ENCODE results near the gene RBM23. TPM values are rescaled to one million over a fixed set of nuclear protein-coding genes. Genes with fewer than 3 reads are reported as not detected.
A peak's percentile ranks its signal among the peaks of the same experiment; 100 is the strongest.

RBM23 gene
- total RNA-seq, 2 donors from 2014 or later, result 77.3 to 88.9 TPM

DNA sequence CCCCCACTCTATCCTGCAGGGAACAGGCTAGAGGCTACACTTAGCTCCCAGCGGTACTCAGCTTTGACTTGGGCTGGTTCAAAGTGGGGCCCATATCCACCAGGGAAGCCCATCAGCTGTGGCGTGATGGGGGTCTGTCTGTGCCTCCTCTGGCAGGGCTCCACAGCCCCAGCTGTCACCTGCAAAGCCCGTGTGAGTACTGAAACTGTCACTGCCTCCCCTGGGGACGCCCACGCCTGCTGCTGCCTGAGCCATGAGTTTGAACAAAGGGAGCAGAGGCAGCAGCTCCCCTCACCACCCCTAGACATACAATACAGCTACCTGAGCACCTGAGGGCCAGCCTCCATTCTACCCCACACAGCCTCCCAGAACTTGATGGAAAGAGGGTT, 31.0 kb downstream of the RBM23 start:
- H3K9me3 ChIP-seq (ENCODE audit: control insufficient read depth, low read length, poor library complexity, severe bottlenecking), result no peaks in the 10 kb centered on the region
- ATAC-seq (no peak), DNase-seq (no peak)
- Mint-ChIP-seq H3K27ac (peak overlapping the region; percentile 91), H3K27me3 (no peaks in the 10 kb centered on the region), H3K4me3 (peak overlapping the region; percentile 93), H3K36me3 (ENCODE audit: low read depth) (peaks cover 5% of the 10 kb centered on the region), H3K4me1 (peaks cover 47% of the 10 kb centered on the region)

DNA sequence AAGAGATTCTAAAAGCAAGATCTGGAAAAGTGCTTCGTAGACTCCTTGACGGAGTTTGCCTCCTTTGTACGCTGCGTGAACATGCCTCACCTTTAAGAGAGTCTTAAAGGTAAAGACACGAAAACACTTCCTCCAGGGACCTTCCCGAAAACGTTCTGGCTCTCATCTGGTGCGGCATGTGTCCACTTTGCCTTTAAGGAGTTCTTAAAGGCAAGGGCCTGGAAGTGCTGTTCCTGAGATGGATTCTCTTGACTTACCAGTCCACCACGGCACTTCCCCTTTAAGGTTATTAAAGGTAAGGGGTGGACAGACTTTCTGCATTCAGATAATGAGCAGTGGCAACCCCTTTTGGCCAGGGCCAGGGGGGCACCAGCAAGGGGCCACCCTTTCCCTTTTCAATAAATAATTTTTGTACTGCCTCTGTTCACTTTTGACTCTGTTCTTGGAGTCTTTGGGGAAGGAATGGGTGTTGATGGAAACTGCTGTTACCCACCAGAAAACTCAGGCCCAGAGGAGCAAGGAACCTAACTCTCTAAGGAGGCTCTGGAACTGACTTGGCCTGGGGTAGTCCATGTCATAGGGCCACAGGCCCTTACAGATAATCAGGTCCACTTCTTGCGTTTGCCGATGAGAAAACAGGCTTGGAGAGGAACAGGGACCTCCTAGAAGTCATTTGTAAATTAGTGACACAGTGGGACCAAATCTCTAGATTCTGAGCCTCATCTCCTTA, 31.5 kb downstream of the RBM23 start:
- H3K36me3 Mint-ChIP-seq (ENCODE audit: low read depth), result peaks cover 5% of the 10 kb centered on the region
- peak overlapping the region; percentile 93 for H3K4me3 Mint-ChIP-seq
- ATAC-seq (peak; percentile 59), DNase-seq (peak in 2 of 3 donors; percentile 10 to 41)
- H3K9me3 ChIP-seq (ENCODE audit: control insufficient read depth, low read length, poor library complexity, severe bottlenecking), result no peaks in the 10 kb centered on the region
- peaks cover 50% of the 10 kb centered on the region for H3K4me1 Mint-ChIP-seq
- H3K27me3 Mint-ChIP-seq, result no peaks in the 10 kb centered on the region
- peak overlapping the region; percentile 91 for H3K27ac Mint-ChIP-seq

DNA sequence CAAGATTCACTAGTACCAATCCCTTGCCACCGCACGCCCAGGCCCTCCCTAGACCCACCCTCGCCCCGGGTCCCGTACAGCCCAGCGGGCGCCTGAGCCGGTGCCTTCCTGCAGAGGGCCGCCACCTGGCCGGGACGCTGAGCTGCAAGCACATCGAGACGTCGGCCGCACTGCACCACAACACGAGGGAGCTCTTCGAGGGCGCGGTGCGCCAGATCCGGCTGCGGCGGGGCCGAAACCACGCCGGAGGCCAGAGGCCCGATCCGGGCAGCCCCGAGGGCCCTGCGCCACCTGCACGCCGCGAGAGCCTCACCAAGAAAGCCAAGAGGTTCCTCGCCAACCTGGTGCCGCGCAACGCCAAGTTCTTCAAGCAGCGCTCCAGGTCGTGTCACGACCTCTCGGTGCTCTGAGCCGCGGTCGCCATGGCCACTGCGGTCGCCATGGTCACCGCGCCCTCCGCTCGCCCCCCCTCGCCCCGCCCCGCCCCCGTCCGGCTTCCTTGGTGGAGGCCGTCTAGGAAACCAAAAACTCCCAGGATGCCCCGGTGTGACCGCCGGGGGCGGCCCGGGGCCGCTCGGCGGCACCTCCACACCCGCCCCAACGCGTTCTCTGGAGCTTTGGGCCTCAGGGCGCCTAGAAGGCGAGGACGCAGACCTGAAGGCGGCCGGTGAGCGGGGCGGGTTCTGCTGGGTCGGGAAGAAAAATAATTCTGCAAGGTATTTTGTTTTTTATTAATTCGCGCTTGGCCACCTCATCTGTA, 32.3 kb downstream of the RBM23 start:
- Mint-ChIP-seq H3K36me3 (ENCODE audit: low read depth) (peaks cover 5% of the 10 kb centered on the region), H3K27ac (peak overlapping the region; percentile 91), H3K4me1 (peaks cover 52% of the 10 kb centered on the region), H3K27me3 (no peaks in the 10 kb centered on the region), H3K4me3 (peak overlapping the region; percentile 93)
- H3K9me3 ChIP-seq (ENCODE audit: control insufficient read depth, low read length, poor library complexity, severe bottlenecking), result no peaks in the 10 kb centered on the region
- DNase-seq (peak; percentile 56 to 76 (median 68)), ATAC-seq (peak; percentile 76)

DNA sequence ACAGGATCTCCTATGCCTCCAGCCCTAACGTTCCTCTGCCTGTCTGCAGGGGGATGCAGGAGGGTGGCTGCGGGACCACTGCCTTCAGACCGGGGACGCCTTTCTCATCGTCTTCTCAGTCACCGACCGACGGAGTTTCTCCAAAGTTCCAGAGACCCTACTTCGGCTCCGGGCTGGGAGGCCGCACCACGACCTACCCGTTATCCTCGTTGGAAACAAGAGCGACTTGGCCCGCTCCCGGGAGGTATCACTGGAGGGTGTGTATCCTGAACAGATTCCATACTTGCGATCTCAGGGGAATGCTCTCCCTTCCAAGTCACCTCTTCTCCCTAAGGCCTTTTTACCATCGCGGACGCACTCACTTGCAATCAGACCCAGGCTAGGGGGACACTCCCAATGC, 33.0 kb downstream of the RBM23 start:
- peaks cover 54% of the 10 kb centered on the region for H3K4me1 Mint-ChIP-seq
- no peak for ATAC-seq
- no peaks in the 10 kb centered on the region for H3K9me3 ChIP-seq (ENCODE audit: control insufficient read depth, low read length, poor library complexity, severe bottlenecking)
- H3K27me3 Mint-ChIP-seq, result no peaks in the 10 kb centered on the region
- H3K27ac Mint-ChIP-seq, result peak overlapping the region; percentile 91
- peak overlapping the region; percentile 93 for H3K4me3 Mint-ChIP-seq
- H3K36me3 Mint-ChIP-seq (ENCODE audit: low read depth), result peaks cover 5% of the 10 kb centered on the region
- DNase-seq, result no peak

DNA sequence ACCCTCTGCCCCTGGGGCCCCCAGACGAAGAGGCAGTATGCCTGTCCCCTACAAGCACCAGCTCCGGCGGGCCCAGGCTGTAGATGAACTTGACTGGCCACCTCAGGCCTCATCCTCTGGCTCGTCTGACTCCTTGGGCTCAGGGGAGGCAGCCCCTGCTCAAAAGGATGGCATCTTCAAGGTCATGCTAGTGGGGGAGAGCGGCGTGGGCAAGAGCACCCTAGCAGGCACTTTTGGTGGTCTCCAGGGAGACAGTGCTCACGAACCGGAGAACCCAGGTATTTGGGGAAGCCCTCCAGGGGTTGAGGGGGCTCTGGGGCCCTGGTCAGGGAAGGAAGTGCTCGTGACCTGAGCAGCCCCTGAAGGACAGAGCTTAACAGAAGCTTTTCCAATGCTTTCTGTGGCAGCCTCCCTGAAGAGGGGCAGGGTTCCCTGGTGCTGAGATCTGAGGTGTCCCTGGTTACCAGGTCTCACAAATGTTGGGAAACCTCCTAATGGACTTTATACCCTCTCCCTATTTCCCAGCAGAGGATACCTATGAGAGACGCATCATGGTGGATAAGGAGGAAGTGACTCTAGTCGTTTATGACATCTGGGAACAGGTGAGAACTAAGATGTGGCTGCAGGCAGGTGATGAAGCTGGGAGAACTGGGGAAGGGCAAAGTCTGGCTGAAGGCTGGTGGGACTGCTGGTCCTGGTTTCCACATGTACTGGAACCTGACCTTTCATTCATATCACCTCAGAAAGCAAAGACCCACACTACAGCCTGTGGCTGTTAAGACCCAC, 34.0 kb downstream of the RBM23 start:
- Mint-ChIP-seq H3K27ac (peak overlapping the region; percentile 91), H3K4me3 (peak overlapping the region; percentile 19), H3K36me3 (ENCODE audit: low read depth) (peaks cover under 1% of the 10 kb centered on the region), H3K4me1 (peaks cover 48% of the 10 kb centered on the region), H3K27me3 (no peaks in the 10 kb centered on the region)
- no peak for DNase-seq
- H3K9me3 ChIP-seq (ENCODE audit: control insufficient read depth, low read length, poor library complexity, severe bottlenecking), result no peaks in the 10 kb centered on the region
- ATAC-seq, result no peak

DNA sequence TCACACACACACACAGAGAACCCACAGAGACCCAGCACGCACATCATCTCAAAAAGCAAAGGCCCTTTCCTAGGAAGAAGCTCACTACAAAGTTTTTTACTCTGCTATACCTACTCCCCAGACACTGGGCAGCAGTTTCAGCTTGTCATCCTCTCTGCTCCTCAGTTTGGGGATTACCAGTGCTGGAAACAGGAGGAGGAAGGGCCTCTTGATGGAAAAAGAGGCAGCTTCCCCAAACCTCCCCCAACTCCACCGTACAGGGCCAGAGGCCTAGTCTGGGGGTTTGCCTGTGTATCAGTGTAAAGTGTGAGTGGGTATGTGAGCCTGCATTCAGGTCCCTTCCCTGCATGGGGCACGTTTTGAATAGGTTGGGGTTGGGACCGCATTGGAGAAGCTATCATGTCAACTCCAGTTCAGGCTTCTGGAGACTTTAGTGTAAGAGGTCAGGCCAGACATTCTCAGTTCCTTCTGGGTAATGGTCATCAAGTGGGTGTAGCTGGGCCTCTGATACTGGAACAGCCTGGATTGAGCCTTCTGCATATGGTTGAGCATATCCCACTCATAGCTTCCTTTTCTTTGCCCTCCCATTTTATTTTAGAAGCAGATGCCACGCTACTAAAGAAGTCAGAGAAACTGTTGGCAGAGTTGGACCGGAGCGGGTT, 34.7 kb downstream of the RBM23 start:
- H3K9me3 ChIP-seq (ENCODE audit: control insufficient read depth, low read length, poor library complexity, severe bottlenecking), result no peaks in the 10 kb centered on the region
- Mint-ChIP-seq H3K27ac (peak overlapping the region; percentile 91), H3K4me1 (peaks cover 45% of the 10 kb centered on the region), H3K4me3 (no peak overlapping the region), H3K27me3 (no peaks in the 10 kb centered on the region), H3K36me3 (ENCODE audit: low read depth) (peaks cover 3% of the 10 kb centered on the region)
- ATAC-seq, result no peak
- DNase-seq, result no peak

DNA sequence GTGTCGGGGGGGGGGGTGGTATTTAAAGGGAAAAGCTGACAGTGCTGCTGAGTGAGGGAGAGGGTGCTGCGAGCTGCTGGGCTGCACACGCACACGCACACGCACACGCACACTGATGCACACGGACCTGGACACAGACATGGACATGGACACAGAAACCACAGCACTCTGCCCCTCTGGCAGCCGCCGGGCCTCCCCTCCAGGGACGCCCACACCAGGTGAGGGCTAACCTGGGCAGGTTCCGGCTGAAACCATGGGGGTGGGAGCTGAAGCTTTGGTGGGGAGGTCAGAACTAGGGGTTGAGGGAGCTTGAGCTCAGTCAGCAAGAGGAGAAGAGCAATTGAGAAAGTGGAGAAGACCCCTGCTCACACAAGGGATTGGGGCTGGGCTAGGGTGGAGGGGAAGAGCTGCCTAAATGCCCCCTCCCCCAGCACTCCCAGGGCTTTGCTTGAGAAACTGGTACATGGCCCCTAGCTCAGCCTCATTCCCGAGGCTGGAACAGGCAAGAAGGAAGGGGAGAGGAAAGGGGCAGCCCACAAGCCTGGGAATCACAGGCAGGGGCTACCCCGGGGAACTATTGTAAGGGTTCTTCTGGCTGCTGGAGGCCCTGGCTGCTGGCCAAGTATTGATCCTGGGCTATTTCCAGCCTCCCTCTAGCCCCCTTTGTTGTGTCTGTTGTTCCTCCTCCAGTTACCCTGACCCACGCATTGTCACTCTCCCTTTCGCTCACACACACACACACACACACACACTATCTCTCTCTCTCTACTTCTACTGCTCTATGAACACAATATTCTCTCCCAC, 35.6 kb downstream of the RBM23 start, which contains the start of gene REM2:
REM2 (plus strand) TSS at position 50 of the 804 bp plus-strand sequence; CDS start at position 116, 66 bp downstream.
- no peak for DNase-seq
- ATAC-seq, result no peak

DNA sequence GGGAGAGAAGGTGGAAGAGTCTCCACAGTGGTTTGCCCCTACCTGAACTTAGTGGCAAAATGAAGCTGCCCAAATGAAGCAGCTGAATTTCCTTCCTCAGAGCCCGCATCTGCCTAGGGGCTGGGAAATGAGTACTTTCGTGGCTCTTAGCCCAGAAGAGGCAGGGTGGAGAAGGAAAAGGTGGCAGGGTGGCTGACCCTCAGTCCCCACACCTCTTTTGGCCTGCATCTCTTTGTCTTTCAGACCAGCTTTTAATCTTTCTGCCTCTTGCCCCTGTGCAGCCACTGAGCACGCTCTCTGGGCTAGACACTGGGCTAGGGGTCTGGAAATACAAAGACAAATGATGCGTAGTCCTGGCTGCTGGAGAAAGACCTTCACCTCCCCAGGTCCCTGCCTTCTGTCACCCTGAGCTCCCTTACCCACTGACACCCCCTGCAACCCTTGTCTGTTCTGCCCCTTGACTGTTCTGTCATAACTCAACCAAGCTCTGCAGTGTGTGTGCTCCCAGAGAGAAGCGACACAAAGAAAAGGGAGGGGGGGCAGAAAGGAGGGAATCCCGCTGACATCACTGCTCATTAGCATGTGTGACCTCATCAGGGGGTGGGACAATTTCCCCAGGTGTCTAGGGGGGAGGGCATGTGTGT, 36.3 kb downstream of the RBM23 start:
- DNase-seq (peak in 1 of 3 donors; percentile 20), ATAC-seq (no peak)
- H3K27ac Mint-ChIP-seq, result peak overlapping the region; percentile 67
- peaks cover 45% of the 10 kb centered on the region for H3K4me1 Mint-ChIP-seq
- H3K27me3 Mint-ChIP-seq, result no peaks in the 10 kb centered on the region
- H3K9me3 ChIP-seq (ENCODE audit: control insufficient read depth, low read length, poor library complexity, severe bottlenecking), result no peaks in the 10 kb centered on the region
- peaks cover 5% of the 10 kb centered on the region for H3K36me3 Mint-ChIP-seq (ENCODE audit: low read depth)
- H3K4me3 Mint-ChIP-seq, result no peak overlapping the region

More for the DNA sequence above, 35.6 kb downstream of the RBM23 start, which contains the start of gene REM2:
- peaks cover 46% of the 10 kb centered on the region for H3K4me1 Mint-ChIP-seq
- no peak within 1 kb of the TSS for H3K4me3 Mint-ChIP-seq
- H3K27me3 Mint-ChIP-seq, result no peaks in the 10 kb centered on the region
- no peaks in the 10 kb centered on the region for H3K9me3 ChIP-seq (ENCODE audit: control insufficient read depth, low read length, poor library complexity, severe bottlenecking)
- H3K36me3 Mint-ChIP-seq (ENCODE audit: low read depth), result peaks cover 3% of the 10 kb centered on the region
- H3K27ac Mint-ChIP-seq, result peak within 1 kb of the TSS; percentile 91

DNA sequence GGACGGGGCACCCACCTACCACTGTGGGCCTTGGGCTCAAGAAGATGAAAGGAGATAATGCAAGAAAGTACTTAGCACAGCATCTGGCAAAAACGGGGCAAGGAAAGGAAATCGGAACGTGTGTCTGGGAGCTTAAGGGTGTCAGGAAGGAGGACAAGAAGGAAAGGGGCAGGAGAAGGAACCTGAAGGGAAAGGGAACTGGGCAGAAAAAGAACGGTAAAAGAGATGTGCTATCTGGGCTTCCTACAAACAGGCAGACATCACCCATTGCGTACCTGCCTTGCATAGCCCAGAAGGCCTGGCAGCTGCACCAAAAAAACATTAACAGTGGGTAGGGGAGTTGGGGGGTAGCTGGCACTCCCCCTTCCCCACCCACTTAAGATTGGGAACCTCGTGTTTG, 36.9 kb downstream of the RBM23 start:
- DNase-seq, result no peak
- H3K27me3 Mint-ChIP-seq, result no peaks in the 10 kb centered on the region
- H3K36me3 Mint-ChIP-seq (ENCODE audit: low read depth), result peaks cover 5% of the 10 kb centered on the region
- H3K27ac Mint-ChIP-seq, result peak overlapping the region; percentile 67
- no peak overlapping the region for H3K4me3 Mint-ChIP-seq
- peaks cover 45% of the 10 kb centered on the region for H3K4me1 Mint-ChIP-seq
- ATAC-seq, result no peak
- H3K9me3 ChIP-seq (ENCODE audit: control insufficient read depth, low read length, poor library complexity, severe bottlenecking), result no peaks in the 10 kb centered on the region

DNA sequence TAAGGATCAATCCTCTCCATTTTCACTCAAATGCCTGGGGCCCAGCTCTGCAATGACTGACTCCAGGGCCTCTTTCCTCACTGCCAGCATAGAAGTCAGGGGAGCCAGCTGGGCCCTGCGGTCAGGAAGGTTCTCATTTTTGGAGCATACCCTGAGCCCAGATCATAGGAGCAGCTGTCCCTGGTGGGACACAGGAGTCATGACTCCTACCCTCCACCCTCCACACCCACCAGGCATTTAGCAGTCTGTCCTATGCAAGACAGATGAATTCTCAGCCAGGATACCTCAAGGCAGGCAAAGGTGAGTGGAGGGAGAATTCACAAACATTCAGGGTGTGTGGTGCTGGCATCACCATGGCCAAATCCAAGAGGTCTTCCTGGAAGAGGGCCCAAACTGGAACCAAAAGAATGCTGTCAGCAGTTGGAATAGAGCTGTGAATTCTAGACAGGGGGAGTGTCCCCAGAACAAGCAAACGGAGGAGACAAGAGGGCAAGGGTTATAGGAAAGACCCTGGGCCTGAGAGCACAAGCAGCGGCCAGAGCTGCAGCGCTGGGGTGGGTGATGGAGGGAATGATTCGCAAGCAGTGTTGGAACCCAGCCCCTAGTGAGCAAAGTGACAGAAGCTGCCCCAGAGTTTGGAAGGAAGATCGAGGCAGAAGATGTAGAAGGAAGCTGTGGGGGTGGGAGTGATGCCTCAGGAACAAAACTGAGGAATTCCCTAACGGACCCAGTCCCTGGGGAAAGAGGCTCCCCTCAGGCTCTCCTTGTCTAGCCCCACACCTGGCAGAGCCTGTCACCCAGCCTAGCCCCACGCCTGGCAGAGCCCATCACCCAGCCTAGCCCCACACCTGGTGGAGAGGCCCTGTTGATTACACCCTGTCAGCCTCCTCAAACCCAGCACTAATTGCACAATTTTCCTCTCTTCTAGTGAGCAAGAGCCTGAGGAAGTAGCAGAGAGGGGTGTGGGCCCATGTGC, 40.4 kb downstream of the RBM23 start:
- peak overlapping the region; percentile 71 for H3K27ac Mint-ChIP-seq
- no peak for DNase-seq
- H3K4me3 Mint-ChIP-seq, result no peak overlapping the region
- H3K9me3 ChIP-seq (ENCODE audit: control insufficient read depth, low read length, poor library complexity, severe bottlenecking), result no peaks in the 10 kb centered on the region
- H3K4me1 Mint-ChIP-seq, result peaks cover 34% of the 10 kb centered on the region
- no peaks in the 10 kb centered on the region for H3K27me3 Mint-ChIP-seq
- H3K36me3 Mint-ChIP-seq (ENCODE audit: low read depth), result peaks cover 5% of the 10 kb centered on the region
- no peak for ATAC-seq

DNA sequence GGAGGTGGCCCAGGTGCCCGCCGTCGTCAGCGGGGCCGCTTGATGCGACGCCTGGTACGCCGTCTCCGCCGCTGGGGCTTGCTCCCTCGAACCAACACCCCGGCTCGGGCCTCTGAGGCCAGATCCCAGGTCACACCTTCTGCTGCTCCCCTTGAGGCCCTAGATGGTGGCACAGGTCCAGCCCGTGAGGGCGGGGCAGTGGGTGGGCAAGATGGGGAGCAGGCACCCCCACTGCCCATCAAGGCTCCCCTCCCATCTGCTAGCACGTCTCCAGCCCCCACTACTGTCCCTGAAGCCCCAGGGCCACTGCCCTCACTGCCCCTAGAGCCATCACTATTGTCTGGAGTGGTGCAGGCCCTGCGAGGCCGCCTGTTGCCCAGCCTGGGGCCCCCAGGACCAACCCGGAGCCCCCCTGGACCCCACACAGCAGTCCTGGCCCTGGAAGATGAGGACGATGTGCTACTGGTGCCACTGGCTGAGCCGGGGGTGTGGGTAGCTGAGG, 41.9 kb downstream of the RBM23 start:
- no peaks in the 10 kb centered on the region for H3K27me3 Mint-ChIP-seq
- H3K4me1 Mint-ChIP-seq, result peaks cover 31% of the 10 kb centered on the region
- H3K36me3 Mint-ChIP-seq (ENCODE audit: low read depth), result peaks cover 7% of the 10 kb centered on the region
- DNase-seq, result no peak
- H3K4me3 Mint-ChIP-seq, result no peak overlapping the region
- ATAC-seq, result no peak
- no peaks in the 10 kb centered on the region for H3K9me3 ChIP-seq (ENCODE audit: control insufficient read depth, low read length, poor library complexity, severe bottlenecking)
- H3K27ac Mint-ChIP-seq, result no peak overlapping the region
